ENCODE measurements around the gene PDX1.

Gene PDX1

GRCh38 chr13:27909378-27909777 is 10.4 kb upstream of the PDX1 start:
- TF ChIP-seq CTCF (conservative IDR thresholded peaks at IDR 0.05) (no peak), ZFX (IDR thresholded peaks at IDR 0.05) (no peak)

GRCh38 chr13:27911521-27911920 is 8.3 kb upstream of the PDX1 start:
- TF ChIP-seq ZFX (IDR thresholded peaks at IDR 0.05) (no peak), CTCF (conservative IDR thresholded peaks at IDR 0.05) (no peak)
- H3K27ac ChIP-seq, result no peak overlapping the region

More at GRCh38 chr13:27909378-27909777, 10.4 kb upstream of the PDX1 start:
- H3K27ac ChIP-seq, result no peak overlapping the region

GRCh38 chr13:27913160-27913559 is 6.6 kb upstream of the PDX1 start:
- H3K27ac ChIP-seq, result no peak overlapping the region
- no peak for TF ChIP-seq ZFX (IDR thresholded peaks at IDR 0.05)
- no peak for TF ChIP-seq CTCF (conservative IDR thresholded peaks at IDR 0.05)

GRCh38 chr13:27915301-27916207 is 4.2 kb upstream of the PDX1 start:
- TF ChIP-seq CTCF (conservative IDR thresholded peaks at IDR 0.05), result no peak
- TF ChIP-seq ZFX (IDR thresholded peaks at IDR 0.05), result no peak
- no peak overlapping the region for H3K27ac ChIP-seq

- H3K27ac ChIP-seq, result no peak overlapping the region
- TF ChIP-seq CTCF (conservative IDR thresholded peaks at IDR 0.05) (no peak), ZFX (IDR thresholded peaks at IDR 0.05) (no peak)
Observed at GRCh38 chr13:27917121-27917947, 2.5 kb upstream of the PDX1 start.

GRCh38 chr13:27918041-27918917 is 1.5 kb upstream of the PDX1 start:
- no peak overlapping the region for H3K27ac ChIP-seq
- TF ChIP-seq ZFX (IDR thresholded peaks at IDR 0.05) (no peak), CTCF (conservative IDR thresholded peaks at IDR 0.05) (no peak)
